Hepatocyte (in vitro differentiated cells): ENCODE measurements around the gene IDH3G.

Source experiments
- EZH2 ChIP-seq: fragments of 200-600 bp; sonication (generic); IDR thresholded peaks from 2 replicates; pipeline ENCODE4 v1.6.1; 2016; ENCODE audit warnings: antibody characterized with exemption, mild to moderate bottlenecking, borderline replicate concordance
- EZH2phosphoT487 ChIP-seq: fragments of 200-600 bp; sonication (generic); IDR thresholded peaks from one replicate; pipeline ENCODE4 v1.6.1; 2018; ENCODE audit warnings: antibody characterized with exemption, mild to moderate bottlenecking, low read depth, moderate library complexity; ENCODE audit not compliant: unreplicated experiment, severe bottlenecking
- TF ChIP-seq, protein P1 (sequence below): fragments of 200-600 bp; sonication (generic); IDR thresholded peaks from 2 replicates; pipeline ENCODE4 v1.5.1; 2016; ENCODE audit warnings: antibody characterized with exemption, mild to moderate bottlenecking; ENCODE audit not compliant: poor library complexity

- TF ChIP-seq, protein P1, sequence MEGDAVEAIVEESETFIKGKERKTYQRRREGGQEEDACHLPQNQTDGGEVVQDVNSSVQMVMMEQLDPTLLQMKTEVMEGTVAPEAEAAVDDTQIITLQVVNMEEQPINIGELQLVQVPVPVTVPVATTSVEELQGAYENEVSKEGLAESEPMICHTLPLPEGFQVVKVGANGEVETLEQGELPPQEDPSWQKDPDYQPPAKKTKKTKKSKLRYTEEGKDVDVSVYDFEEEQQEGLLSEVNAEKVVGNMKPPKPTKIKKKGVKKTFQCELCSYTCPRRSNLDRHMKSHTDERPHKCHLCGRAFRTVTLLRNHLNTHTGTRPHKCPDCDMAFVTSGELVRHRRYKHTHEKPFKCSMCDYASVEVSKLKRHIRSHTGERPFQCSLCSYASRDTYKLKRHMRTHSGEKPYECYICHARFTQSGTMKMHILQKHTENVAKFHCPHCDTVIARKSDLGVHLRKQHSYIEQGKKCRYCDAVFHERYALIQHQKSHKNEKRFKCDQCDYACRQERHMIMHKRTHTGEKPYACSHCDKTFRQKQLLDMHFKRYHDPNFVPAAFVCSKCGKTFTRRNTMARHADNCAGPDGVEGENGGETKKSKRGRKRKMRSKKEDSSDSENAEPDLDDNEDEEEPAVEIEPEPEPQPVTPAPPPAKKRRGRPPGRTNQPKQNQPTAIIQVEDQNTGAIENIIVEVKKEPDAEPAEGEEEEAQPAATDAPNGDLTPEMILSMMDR = no peak
- TF ChIP-seq EZH2 = no peak
- no peak for TF ChIP-seq EZH2phosphoT487
These were observed 7.5 kb downstream of the IDH3G start for GRCh38 chrX:153786669-153787068.
